ENCODE measurements around the gene CEACAM6.

The CEACAM6 gene

GRCh38 chr19:41796362-41796761, 41.0 kb downstream of the CEACAM6 start, which contains the start of gene CEACAM3:
TSS of gene CEACAM3 (plus strand) at chr19:41796587. CDS start at chr19:41796678, 91 bp downstream.
- H3K36me3 ChIP-seq (ENCODE audit: insufficient read depth, low read length) = no peaks in the 10 kb centered on the region
- 0 out of 2 replicates have a peak, but pooled peaks cover 2% of the 10 kb centered on the region for H3K27me3 ChIP-seq (ENCODE audit: insufficient read depth, low read length)
- no peaks in the 10 kb centered on the region for H3K9me3 ChIP-seq (ENCODE audit: low read length)
- no peaks in the 10 kb centered on the region for H3K79me2 ChIP-seq (ENCODE audit: insufficient read depth, low read length)
- no peaks in the 10 kb centered on the region for H3F3A ChIP-seq (ENCODE audit: insufficient read depth, low read length)
- H3K9me2 ChIP-seq (ENCODE audit: low read depth, low read length) = no peaks in the 10 kb centered on the region
- TF ChIP-seq CTCF (IDR thresholded peaks at IDR 0.05; ENCODE audit: low read length) = no peak
- no peak for TF ChIP-seq EZH2 (IDR thresholded peaks at IDR 0.05; ENCODE audit: borderline replicate concordance, low read length)
- H3K27ac ChIP-seq (ENCODE audit: low read depth, low read length, poor library complexity, severe bottlenecking) = no peak within 1 kb of the TSS
- no peak within 1 kb of the TSS for H3K9ac ChIP-seq (ENCODE audit: low read length)
- no peak within 1 kb of the TSS for H3K4me2 ChIP-seq (ENCODE audit: low read length)
- no peaks in the 10 kb centered on the region for H4K20me1 ChIP-seq (ENCODE audit: insufficient read depth, low read length)
- H3K4me1 ChIP-seq (ENCODE audit: insufficient read depth, low read length, severe bottlenecking) = no peaks in the 10 kb centered on the region
- no peak within 1 kb of the TSS for H2AFZ ChIP-seq (ENCODE audit: low read length)
- H3K4me3 ChIP-seq (ENCODE audit: low read depth, low read length, poor library complexity, severe bottlenecking) = no peak within 1 kb of the TSS

- Histone ChIP-seq H3F3A (ENCODE audit: insufficient read depth, low read length) (no peaks in the 10 kb centered on the region), H2AFZ (ENCODE audit: low read length) (no peak overlapping the region), H3K9me2 (ENCODE audit: low read depth, low read length) (no peaks in the 10 kb centered on the region), H3K9me3 (ENCODE audit: low read length) (no peaks in the 10 kb centered on the region), H3K4me3 (ENCODE audit: low read depth, low read length, poor library complexity, severe bottlenecking) (no peak overlapping the region), H3K79me2 (ENCODE audit: insufficient read depth, low read length) (no peaks in the 10 kb centered on the region), H4K20me1 (ENCODE audit: insufficient read depth, low read length) (no peaks in the 10 kb centered on the region), H3K27me3 (ENCODE audit: insufficient read depth, low read length) (0 out of 2 replicates have a peak, but pooled peaks cover 2% of the 10 kb centered on the region), H3K4me1 (ENCODE audit: insufficient read depth, low read length, severe bottlenecking) (no peaks in the 10 kb centered on the region), H3K9ac (ENCODE audit: low read length) (no peak overlapping the region), H3K36me3 (ENCODE audit: insufficient read depth, low read length) (no peaks in the 10 kb centered on the region), H3K4me2 (ENCODE audit: low read length) (no peak overlapping the region), H3K27ac (ENCODE audit: low read depth, low read length, poor library complexity, severe bottlenecking) (no peak overlapping the region)
- TF ChIP-seq EZH2 (IDR thresholded peaks at IDR 0.05; ENCODE audit: borderline replicate concordance, low read length) = no peak
- no peak for TF ChIP-seq CTCF (IDR thresholded peaks at IDR 0.05; ENCODE audit: low read length)
Measured at GRCh38 chr19:41796901-41797300, 41.6 kb downstream of the CEACAM6 start.

GRCh38 chr19:41799444-41800000, 44.2 kb downstream of the CEACAM6 start:
- H3K27ac ChIP-seq (ENCODE audit: low read depth, low read length, poor library complexity, severe bottlenecking) = no peak overlapping the region
- H3K36me3 ChIP-seq (ENCODE audit: insufficient read depth, low read length) = no peaks in the 10 kb centered on the region
- H3K9me3 ChIP-seq (ENCODE audit: low read length) = no peaks in the 10 kb centered on the region
- no peaks in the 10 kb centered on the region for H3K79me2 ChIP-seq (ENCODE audit: insufficient read depth, low read length)
- H3K4me3 ChIP-seq (ENCODE audit: low read depth, low read length, poor library complexity, severe bottlenecking) = no peak overlapping the region
- no peak overlapping the region for H2AFZ ChIP-seq (ENCODE audit: low read length)
- H3K4me1 ChIP-seq (ENCODE audit: insufficient read depth, low read length, severe bottlenecking) = peaks cover 9% of the 10 kb centered on the region
- H3K27me3 ChIP-seq (ENCODE audit: insufficient read depth, low read length) = no peaks in the 10 kb centered on the region; the same call in 1 of the 2 replicates
- TF ChIP-seq EZH2 (IDR thresholded peaks at IDR 0.05; ENCODE audit: borderline replicate concordance, low read length) = no peak
- no peak for TF ChIP-seq CTCF (IDR thresholded peaks at IDR 0.05; ENCODE audit: low read length)
- no peaks in the 10 kb centered on the region for H4K20me1 ChIP-seq (ENCODE audit: insufficient read depth, low read length)
- H3K9me2 ChIP-seq (ENCODE audit: low read depth, low read length) = no peaks in the 10 kb centered on the region
- H3K4me2 ChIP-seq (ENCODE audit: low read length) = no peak overlapping the region
- H3K9ac ChIP-seq (ENCODE audit: low read length) = no peak overlapping the region
- no peaks in the 10 kb centered on the region for H3F3A ChIP-seq (ENCODE audit: insufficient read depth, low read length)
